NCI-H748 (cell line): ENCODE results near the gene IL17RD.

Experiments
- DNase-seq: peaks from one replicate; lab custom pipeline; 2025; ENCODE audit not compliant: unreplicated experiment; lab: John Stamatoyannopoulos, UW

IL17RD gene

GRCh38 chr3:57158813-57159738, 6.1 kb downstream of the IL17RD start:
- DNase-seq: peak; percentile 18

GRCh38 chr3:57158325-57158724, 6.8 kb downstream of the IL17RD start:
- no peak for DNase-seq

- DNase-seq: no peak
These were observed 7.6 kb downstream of the IL17RD start for GRCh38 chr3:57157545-57157944.

GRCh38 chr3:57155310-57155643, 9.9 kb downstream of the IL17RD start:
- DNase-seq: no peak

GRCh38 chr3:57154470-57155309, 10.5 kb downstream of the IL17RD start:
- DNase-seq: no peak

- no peak for DNase-seq
These were observed 12.7 kb downstream of the IL17RD start for GRCh38 chr3:57152151-57153143.

GRCh38 chr3:57151749-57152148, 13.4 kb downstream of the IL17RD start:
- no peak for DNase-seq

GRCh38 chr3:57151021-57151449, 14.1 kb downstream of the IL17RD start:
- no peak for DNase-seq

- no peak for DNase-seq
These were observed 15.0 kb downstream of the IL17RD start for GRCh38 chr3:57150113-57150581.

GRCh38 chr3:57147071-57147470, 18.1 kb downstream of the IL17RD start:
- no peak for DNase-seq

- no peak for DNase-seq
These were observed 19.3 kb downstream of the IL17RD start for GRCh38 chr3:57145852-57146251.

- no peak for DNase-seq
These were observed 20.2 kb downstream of the IL17RD start for GRCh38 chr3:57144952-57145351.

- no peak for DNase-seq
These were observed 21.2 kb downstream of the IL17RD start for GRCh38 chr3:57143886-57144459.

- DNase-seq: no peak
These were observed 22.8 kb downstream of the IL17RD start for GRCh38 chr3:57142411-57142723.

- DNase-seq: no peak
These were observed 23.3 kb downstream of the IL17RD start for GRCh38 chr3:57141719-57142410.

GRCh38 chr3:57140894-57141293, 24.3 kb downstream of the IL17RD start:
- no peak for DNase-seq

- no peak for DNase-seq
These were observed 29.0 kb downstream of the IL17RD start for GRCh38 chr3:57135964-57136719.

- DNase-seq: no peak
These were observed 32.0 kb downstream of the IL17RD start for GRCh38 chr3:57133157-57133556.

- no peak for DNase-seq
These were observed 32.5 kb downstream of the IL17RD start for GRCh38 chr3:57132674-57133073.
